HG02610 (cell line): ENCODE results near the gene ADAM11.
"Not testable (repeated sequence)": the region's sequence is repeated elsewhere in the genome, so short reads cannot be mapped to it uniquely, and the experiment has no call there.

Experiments used
- ATAC-seq: cut with Tn5 transposase; IDR thresholded peaks from one replicate; pipeline ENCODE4 v1.9.1; 2021; ENCODE audit warnings: mild to moderate bottlenecking, moderate library complexity; ENCODE audit not compliant: unreplicated experiment

ADAM11 gene

DNA sequence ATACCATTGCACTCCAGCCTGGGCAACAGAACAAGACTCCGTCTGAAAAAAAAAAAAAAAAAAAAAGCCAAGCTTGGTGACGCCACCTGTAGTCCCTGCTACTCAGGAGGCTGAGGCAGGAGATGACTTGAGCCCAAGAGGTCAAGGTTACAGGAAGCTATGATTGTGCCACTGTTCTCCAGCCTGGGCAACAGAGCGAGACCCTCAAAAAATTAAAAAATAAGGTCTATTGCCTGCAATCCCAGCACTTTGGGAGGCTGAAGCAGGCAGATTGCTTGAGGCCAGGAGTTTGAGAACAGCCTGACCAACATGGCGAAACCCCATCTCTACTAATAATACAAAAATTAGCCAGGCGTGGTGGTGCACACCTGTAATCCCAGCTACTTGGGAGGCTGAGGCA, 3.6 kb upstream of the ADAM11 start:
- ATAC-seq: not testable (repeated sequence)

DNA sequence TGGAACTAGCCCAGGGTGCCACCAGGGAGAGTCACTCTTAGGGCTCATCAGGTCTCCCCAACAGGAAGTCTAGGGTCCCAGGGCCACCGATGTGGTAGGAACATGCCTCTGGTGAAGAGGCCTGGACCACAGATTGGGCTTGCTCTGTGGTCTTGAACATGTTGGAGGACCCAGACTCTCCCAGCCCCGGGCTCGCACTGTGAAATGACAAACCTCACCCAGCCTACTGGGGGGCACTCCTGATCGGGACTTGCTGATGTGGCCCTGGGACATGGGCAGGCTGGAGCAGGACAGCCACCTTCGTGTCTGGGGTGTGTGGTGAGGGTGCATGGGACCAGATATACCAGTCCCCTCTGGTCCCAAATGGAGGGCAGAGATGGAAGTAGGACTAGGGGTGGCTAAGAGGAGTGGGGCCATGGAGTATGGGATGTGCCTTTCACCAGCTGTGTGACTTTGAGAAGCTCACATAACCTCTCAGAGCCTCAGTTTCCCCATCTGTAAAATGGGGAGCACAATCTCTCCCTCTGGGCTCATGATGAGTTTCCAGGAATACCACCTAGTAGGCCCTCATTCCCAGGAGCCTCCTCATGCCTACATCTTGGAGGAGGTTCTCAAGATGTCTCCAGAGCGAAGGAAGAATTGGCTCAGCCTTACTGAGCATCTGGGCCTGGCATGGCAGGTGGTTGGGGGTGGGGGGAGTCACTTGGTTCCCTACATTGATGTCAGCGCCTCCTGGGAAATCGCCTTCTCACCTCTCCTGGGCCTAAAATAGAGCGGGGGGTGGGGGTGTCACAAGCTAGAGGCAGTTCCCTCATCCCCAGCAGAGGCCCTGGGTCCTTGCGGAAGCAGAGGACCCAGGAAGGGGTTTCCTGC, 1.5 kb upstream of the ADAM11 start:
- no peak for ATAC-seq

DNA sequence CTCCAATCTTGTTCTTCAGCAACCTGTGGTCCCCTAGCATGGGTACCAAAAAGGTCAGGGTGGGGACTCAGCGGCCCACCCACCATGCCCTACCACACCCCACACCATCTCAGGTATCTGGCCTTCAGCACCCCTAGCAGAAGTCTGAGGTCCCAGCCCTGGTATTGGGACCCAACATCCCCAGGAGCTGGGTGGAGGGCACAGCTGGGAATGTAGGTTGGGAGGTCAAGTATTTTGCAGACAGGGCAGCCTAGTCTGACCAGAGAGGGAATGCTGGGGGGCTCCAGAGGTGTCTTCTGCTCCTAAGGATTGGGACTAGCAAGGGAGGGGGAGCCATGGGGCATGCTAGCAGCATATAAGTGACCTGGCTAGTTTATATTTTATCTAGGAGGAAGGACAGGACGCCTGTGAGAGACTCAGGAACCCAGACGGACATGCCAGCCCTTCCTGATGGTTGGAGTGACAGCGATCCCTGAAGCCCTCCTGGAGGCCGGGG, 822 bp upstream of the ADAM11 start:
- no peak for ATAC-seq

DNA sequence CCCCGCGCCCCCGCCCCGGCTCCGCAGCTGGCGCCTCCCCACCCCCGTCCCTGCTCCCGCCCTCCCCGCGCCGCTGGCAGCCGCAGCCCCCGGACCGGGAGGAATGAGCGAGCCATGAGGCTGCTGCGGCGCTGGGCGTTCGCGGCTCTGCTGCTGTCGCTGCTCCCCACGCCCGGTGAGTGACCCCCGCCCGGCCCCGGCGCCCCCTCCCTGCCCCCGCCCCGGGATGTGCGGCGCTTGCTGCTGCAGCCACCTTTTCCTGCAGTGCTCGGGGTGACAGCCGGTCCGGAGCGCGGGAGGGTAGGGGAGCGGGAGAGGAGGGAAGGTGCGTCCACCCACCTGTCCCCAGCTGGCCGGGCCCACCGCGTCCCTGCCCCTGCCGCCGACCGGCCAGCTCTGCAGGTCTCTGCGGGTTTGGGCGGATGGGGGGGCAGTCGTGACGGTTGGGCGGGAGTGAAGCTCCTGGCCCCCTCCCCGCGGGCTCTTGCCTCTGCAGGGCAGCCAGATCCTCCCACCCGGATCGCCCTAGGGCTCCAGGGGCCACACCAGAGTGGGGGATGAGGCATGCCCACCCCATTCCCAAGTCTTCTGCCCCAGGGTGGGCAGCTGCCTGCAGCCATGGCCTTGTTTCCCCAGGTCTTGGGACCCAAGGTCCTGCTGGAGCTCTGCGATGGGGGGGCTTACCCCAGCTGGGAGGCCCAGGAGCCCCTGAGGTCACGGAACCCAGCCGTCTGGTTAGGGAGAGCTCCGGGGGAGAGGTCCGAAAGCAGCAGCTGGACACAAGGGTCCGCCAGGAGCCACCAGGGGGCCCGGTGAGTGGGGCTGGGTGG, 513 bp downstream of the ADAM11 start:
- ATAC-seq: no peak

DNA sequence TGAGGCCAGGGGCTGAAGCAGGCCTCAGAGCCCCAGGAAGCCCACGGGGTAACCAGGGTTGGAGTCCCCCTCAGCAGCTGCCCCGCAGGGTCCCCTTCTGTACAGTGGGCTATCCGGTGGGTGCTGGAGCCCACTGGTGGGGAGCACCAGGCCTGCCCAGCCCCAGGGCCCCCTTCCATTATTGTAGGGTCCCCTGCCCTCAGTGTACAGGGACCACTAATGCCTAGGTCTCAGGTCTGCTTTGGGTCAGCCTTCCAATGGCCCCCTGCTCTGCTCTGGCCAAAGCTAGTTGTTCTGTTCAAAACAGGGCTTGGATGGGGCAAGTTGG, 1.1 kb downstream of the ADAM11 start:
- no peak for ATAC-seq

DNA sequence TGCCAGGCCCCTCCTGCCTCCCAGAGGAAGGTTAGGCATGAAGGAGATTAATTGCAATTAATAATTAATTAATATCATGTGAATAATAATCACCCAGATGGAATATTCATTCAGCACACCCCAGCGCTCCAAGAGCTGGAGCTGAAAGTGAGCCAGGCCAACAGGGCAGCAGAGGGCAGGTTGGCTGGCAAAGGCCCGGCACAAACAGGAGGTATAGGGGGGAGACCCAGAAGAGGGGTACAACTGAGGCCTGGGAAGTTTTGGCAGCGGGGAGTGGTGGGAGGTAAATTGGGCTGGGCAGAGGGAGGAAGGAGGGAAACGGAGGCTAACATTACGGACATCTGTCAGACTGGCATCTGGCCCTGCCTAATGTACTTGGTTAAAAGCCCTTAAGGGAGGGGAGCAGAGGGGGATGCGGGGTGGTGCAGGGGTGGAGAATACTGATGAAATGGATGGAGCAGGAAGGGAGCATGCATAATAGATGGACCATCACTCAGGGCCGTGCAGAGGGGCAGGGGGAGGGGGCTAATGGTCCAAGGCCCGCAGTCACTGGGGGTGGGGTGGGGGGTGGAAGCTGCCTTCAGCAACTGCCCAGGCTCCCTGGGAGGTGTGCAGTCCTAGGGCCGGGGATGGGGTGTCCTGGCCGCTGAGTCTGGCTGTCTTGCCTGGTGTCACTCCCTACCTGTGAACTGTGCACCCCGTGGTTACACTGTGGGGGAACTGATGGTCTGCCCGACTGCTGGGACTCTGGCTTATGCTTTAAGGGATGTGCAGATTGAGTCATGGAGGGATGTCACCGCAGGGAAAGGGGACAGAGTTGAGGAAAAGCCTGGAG, 1.9 kb downstream of the ADAM11 start:
- ATAC-seq: no peak

DNA sequence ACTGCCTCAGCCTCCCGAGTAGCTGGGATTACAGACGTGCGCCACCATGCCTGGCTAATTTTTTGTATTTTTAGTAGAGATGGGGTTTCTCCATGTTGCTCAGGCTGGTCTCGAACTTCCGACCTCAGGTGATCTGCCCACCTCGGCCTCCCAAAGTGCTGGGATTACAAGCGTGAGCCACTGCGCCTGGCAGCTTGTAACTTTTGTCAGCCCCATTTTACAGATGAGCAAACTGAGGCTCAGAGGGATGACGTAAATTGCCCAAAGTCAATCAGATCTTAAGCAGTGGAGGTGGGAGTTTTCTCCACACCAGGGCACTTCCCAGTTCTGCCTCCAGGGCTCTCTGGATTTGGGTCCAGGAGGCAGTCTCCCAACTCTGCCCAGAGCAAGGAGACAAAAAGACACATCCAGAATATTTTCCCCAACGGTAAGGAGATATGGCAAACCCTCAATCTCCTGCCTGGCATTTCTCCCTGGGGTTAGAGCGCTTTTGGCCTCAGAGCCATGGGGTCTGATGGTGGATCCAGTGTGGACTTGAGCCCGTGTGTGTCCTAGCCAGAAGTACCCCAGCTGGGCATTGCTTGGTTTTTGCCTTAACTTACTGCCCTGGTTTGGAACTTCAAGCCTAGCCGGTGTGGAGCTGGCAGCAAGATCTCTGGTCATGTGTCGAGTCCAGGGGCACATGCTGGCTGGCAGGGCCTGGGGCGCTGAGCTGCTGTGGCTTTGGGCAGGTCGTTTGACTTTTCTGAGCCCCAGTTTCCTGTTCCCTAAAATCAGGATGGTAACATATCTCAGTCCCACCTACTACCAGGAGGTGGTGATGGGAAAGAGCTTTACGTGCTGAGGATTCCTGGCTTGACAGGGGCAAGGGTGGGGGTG, 3.4 kb downstream of the ADAM11 start:
- ATAC-seq: no peak

DNA sequence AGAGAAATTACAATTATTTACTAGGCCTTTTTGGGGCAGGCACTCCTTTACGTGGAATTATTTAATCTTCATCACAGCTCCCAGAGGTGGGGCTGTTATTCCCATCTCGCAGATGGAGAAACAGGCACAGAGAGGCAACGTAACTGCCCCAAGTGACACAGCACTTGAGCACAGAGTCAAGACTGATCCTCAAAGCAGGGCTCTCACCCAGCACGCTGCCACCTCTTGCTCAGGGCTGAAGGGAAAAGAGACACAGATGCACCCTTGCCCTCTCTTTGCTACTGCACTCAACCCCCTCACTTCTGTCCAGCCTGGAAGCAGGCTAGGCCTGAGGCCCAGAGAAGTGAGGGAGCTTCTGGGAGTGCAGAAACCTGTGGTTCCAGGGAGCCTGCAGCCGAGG, 4.4 kb downstream of the ADAM11 start:
- no peak for ATAC-seq

DNA sequence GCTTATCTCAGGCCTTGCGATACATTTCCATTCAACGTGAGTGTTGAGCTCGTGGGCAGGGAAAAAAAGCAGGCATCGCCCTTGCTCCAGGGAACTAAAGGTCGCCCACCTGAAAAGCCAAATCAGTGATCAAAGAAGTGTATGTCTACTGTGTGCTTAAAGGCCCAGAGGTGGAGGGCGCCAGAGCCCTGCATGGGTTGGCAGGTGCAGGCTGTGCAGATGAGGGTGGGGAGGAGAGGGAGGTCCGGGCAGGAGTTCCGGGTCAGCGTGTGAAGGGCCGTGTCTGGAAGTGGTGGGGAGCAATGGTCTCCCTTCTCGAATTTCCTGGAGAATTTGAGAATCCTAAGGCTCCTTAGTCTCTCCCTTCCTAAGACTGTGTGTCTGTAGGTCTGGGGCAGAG, 7.2 kb downstream of the ADAM11 start:
- ATAC-seq: no peak

DNA sequence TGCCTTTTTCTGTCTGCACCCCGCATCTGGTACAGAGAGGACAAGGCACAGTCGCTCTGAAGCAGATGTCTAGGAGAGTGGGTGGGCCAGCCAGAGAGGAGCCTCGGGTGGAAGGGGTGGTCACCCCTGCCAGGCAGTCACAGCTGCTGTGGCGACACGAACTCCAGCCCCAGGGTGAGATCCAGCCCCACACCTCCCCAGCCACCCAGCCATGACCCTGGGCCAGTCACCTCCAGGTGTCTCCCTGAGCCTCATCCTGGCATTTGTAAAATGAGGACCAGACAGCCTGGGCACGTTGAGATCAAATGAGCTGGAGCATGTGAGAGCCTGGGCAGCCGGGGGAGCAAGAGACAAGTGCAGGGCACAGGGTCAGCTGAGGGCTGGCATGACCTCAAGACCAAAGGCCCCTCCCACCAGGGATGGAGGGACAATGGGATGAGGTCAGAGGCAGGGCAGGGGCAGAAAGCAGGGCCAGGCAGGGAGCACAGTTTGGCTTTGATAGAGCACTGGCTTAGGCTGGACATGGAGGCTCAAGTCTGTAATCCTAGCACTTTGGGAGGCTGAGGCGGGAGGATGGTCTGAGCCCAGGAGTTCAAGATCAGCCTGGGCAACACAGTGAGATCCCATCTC, 7.7 kb downstream of the ADAM11 start:
- ATAC-seq: no peak

DNA sequence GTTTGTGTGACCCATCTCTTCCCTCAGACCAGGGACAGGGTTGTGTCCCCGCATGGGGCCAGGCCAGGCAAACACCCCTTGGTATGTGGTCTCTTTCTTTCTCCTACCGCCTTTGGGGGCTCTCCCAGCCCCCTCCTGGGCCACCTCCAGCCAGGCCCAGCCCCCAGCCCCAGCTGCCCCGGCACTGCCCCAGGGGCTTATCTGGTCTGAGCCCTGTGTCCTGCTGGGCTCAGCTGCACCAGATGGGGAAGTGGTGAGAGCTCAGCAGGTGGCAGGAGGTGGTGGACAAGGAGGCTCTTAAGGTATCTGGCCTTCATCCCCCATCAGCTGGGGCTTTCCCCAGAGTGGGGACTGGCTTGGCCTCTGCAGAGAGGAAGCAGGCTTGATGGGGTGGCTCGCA, 8.7 kb downstream of the ADAM11 start:
- no peak for ATAC-seq

DNA sequence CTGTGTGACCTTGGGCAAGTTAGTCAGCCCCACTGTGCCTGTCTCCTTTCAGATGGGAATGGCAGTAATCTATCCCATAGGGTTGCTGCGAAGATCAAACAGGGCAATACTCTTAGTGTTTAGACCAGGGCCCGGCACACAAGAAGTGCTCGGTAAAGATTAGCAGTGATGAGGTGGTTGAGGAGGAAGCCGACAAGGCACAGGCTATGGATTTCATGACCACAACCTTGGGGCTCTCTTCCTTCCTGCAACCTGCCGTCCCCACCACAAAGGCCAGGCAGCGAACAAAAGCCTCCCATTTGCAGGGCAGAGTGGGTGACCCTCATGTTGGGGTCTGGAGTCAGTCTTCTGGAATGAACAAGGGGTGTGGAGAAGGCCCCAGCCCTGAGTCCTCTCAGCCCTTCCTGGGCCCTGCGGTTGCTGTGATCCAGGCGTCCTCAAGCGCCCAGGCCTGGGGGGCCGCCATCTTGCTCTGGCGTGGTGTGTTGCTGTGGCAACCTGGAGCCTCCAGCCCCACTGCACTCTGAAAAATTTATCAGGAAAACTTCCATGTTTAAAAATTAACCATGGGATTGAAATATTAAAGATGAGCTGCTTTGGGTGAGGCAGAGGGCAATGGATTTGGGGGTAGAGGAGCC, 9.8 kb downstream of the ADAM11 start:
- no peak for ATAC-seq

DNA sequence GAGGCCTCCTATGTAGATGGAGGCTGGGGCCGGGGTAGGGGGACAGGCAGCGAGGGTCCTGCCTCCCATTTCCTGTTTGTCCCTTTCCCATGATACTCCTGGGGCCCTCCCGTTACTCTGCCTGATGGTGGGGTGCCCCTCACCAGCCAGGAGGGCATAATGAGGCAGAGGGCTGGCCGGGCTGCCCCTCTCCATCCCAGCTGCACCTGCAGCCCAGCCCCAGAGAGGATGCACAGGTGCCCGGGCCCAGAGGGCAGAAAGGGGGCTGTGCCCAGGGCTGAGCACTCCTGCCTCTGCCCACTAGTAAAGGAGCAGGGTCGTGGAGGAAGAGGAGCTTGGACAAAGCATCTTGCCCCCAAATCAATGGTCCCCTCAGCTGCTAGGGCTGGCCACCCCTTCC, 10.4 kb downstream of the ADAM11 start:
- ATAC-seq: no peak

DNA sequence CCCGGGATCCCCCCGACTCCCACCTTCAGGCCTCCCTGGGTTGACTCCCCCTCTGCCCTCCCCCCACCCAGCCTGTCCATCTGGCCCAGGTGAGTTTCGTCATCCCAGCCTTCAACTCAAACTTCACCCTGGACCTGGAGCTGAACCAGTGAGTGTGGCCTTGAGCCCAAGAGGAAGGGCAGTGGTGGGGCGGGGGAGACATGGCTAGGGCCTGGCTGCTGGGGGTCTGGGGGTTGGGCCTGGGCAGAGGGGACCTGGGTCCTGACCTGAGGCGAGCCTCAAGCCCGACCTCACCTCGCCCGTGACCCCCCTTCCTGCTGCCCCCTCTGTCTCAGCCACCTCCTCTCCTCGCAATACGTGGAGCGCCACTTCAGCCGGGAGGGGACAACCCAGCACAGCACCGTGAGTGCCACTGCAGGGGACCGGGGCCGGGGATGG, 10.9 kb downstream of the ADAM11 start:
- no peak for ATAC-seq

DNA sequence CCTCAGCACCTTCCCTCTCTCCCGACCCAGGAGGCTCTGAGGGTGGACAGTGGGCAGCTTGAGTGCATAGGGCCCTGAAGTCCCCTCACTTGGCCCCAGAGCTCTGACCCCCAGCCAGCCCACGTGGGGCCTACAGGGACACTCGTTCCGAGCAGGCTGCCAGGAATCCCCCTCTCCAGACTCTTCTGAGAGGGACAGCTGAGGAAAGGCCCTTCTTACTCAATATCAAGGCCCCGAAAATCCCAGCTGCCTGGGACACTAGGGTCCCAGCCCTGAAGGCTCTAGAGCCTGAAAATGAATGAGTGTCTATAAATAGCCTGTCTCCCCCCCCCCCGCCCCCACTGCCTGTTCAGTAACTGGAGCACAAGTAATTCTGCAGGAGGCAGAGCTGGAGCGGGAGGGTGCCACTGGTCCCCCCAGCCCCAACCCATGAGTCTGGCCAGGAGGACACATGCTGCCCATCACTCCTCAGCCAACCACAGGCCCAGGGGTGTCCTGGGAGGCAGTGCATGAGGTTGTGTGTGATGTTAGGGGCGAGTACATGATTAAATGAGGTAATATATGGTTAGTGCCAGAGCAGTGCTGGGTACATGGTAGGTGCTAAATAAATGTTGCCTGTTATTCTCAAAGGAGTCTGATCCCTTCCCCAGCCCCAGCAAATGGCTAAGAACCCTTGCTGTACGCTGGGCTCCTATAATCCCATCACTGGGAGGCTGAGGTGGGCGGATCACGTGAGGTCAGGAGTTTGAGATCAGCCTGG, 11.6 kb downstream of the ADAM11 start:
- ATAC-seq: no peak

DNA sequence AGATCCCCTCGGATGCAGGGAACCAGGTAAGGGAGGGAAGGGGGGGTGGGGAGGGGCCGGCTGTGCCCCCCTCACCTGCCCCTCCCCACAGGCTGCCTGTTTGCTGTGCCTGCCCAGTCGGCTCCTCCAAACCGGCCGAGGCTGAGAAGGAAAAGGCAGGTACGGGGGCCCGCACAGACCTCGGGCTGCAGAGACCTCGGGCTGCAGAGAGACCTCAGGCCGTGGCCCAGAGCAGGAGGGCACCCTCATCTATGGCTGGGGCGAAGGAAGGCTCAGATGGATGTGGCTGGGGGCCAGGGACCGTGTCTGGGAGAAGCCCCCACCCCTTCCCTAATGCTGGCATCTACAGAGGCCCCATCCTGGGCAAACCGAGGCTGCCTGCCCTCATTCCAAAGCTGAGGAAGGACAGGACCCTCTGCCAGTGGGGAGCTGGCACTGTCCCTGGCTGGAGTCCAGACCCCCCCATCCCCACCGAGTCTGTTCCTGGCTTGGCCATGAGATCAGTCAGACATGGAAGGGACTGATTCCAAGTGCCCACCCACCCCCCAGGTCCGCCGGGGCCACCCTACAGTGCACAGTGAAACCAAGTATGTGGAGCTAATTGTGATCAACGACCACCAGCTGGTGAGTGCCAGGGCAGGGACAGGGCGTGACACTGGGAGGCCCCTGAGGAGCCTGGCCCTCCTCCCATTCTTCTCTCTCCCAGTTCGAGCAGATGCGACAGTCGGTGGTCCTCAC, 13.7 kb downstream of the ADAM11 start:
- ATAC-seq: no peak

DNA sequence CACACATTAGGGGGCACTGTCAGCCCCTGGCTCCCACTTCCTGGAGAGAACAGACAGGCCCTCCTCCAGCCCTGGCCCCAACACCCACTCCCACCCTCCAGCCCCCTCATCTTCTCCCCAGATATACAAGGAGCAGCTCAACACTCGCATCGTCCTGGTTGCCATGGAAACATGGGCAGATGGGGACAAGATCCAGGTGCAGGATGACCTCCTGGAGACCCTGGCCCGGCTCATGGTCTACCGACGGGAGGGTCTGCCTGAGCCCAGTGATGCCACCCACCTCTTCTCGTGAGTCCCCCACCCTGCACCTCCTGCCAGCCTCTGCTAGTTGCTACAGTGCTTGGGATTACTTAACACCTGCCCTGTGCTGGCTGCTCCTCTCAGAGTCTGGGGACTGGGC, 14.4 kb downstream of the ADAM11 start:
- ATAC-seq: no peak
